A549 (cell line): Measurements from ENCODE around the gene ZNF543.

ENCODE experiments used
- CHD2 ChIP-seq: fragments of 150-350 bp; IDR thresholded peaks from 2 replicates; pipeline ENCODE4 v1.6.1; 2014; ENCODE audit warnings: low read length; ENCODE audit not compliant: partially characterized antibody
- POLR2A ChIP-seq: IDR thresholded peaks from 2 replicates; pipeline ENCODE4 v1.6.1; 2012; ENCODE audit warnings: mild to moderate bottlenecking, low read length
- RFX5 ChIP-seq: fragments of 450-650 bp; IDR thresholded peaks from 2 replicates; pipeline ENCODE4 v1.7.1; 2014; ENCODE audit warnings: antibody characterized with exemption, mild to moderate bottlenecking, moderate library complexity
- TF ChIP-seq, protein P1 (sequence below): fragments of 200-600 bp; sonication (generic); IDR thresholded peaks from 2 replicates; pipeline ENCODE4 v1.6.1; 2016; ENCODE audit warnings: antibody characterized with exemption, mild to moderate bottlenecking, moderate library complexity
- TF ChIP-seq, protein P2 (sequence below): fragments of >200 bp; sonication (Bioruptor Twin); formaldehyde crosslinking; IDR thresholded peaks from 3 replicates; pipeline ENCODE4 v1.5.1; 2016

DNA sequence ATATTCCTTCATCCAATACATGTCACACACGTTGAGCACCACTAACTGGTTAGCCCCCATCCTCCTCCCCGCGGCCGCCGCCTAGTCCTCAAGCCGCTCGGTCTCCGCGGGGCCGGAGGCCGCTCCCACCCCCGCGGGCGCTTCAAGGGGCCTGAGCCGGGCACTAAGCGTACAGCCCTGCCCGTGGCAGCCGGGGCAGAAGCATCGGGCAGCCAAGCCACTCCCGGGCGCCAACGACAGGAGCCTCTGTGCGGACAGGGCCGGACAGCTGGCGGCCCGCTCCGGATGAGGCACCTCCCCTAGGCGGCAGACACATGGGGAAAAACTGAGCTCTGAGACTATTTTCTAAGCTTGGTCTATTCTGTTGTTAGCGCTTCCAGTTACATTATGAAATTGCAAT lies 2.8 kb upstream of the ZNF543 start:
- TF ChIP-seq POLR2A: no peak
- TF ChIP-seq, protein P1, sequence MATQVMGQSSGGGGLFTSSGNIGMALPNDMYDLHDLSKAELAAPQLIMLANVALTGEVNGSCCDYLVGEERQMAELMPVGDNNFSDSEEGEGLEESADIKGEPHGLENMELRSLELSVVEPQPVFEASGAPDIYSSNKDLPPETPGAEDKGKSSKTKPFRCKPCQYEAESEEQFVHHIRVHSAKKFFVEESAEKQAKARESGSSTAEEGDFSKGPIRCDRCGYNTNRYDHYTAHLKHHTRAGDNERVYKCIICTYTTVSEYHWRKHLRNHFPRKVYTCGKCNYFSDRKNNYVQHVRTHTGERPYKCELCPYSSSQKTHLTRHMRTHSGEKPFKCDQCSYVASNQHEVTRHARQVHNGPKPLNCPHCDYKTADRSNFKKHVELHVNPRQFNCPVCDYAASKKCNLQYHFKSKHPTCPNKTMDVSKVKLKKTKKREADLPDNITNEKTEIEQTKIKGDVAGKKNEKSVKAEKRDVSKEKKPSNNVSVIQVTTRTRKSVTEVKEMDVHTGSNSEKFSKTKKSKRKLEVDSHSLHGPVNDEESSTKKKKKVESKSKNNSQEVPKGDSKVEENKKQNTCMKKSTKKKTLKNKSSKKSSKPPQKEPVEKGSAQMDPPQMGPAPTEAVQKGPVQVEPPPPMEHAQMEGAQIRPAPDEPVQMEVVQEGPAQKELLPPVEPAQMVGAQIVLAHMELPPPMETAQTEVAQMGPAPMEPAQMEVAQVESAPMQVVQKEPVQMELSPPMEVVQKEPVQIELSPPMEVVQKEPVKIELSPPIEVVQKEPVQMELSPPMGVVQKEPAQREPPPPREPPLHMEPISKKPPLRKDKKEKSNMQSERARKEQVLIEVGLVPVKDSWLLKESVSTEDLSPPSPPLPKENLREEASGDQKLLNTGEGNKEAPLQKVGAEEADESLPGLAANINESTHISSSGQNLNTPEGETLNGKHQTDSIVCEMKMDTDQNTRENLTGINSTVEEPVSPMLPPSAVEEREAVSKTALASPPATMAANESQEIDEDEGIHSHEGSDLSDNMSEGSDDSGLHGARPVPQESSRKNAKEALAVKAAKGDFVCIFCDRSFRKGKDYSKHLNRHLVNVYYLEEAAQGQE: no peak
- TF ChIP-seq, protein P2, sequence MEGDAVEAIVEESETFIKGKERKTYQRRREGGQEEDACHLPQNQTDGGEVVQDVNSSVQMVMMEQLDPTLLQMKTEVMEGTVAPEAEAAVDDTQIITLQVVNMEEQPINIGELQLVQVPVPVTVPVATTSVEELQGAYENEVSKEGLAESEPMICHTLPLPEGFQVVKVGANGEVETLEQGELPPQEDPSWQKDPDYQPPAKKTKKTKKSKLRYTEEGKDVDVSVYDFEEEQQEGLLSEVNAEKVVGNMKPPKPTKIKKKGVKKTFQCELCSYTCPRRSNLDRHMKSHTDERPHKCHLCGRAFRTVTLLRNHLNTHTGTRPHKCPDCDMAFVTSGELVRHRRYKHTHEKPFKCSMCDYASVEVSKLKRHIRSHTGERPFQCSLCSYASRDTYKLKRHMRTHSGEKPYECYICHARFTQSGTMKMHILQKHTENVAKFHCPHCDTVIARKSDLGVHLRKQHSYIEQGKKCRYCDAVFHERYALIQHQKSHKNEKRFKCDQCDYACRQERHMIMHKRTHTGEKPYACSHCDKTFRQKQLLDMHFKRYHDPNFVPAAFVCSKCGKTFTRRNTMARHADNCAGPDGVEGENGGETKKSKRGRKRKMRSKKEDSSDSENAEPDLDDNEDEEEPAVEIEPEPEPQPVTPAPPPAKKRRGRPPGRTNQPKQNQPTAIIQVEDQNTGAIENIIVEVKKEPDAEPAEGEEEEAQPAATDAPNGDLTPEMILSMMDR: no peak
- no peak for TF ChIP-seq RFX5
- no peak for TF ChIP-seq CHD2
